ENCODE measurements around the gene UPF1.

The UPF1 gene

DNA sequence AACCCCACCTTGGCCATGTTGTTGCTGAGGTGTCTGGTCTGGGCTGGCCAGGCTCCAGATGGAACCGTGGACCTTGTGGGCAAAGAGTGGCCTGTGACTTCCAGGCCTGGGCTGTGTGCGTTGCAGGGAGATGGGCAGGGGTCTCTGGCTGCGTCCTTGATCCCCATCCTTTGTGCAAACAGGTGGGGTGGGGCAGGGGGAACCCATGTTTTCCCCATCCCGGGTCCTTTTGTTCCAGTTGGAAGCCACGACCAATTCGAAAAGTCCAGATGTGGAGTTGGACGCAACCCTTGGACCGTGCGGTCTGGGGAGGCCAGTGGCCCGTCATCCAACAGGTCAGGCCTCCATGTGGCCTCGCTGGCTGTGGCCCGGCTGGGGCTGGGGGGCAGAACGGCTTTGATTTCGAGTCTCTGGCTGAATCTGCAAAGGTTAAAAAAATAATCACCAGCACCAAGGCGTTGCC is 27.6 kb upstream of the UPF1 start:
- no peak for TF ChIP-seq EZH2phosphoT487 (IDR thresholded peaks at IDR 0.05; ENCODE audit: low read length)
- no peak for TF ChIP-seq EZH2 (optimal IDR thresholded peaks at IDR 0.05; ENCODE audit: low read depth, low read length)
- TF ChIP-seq, protein P1, sequence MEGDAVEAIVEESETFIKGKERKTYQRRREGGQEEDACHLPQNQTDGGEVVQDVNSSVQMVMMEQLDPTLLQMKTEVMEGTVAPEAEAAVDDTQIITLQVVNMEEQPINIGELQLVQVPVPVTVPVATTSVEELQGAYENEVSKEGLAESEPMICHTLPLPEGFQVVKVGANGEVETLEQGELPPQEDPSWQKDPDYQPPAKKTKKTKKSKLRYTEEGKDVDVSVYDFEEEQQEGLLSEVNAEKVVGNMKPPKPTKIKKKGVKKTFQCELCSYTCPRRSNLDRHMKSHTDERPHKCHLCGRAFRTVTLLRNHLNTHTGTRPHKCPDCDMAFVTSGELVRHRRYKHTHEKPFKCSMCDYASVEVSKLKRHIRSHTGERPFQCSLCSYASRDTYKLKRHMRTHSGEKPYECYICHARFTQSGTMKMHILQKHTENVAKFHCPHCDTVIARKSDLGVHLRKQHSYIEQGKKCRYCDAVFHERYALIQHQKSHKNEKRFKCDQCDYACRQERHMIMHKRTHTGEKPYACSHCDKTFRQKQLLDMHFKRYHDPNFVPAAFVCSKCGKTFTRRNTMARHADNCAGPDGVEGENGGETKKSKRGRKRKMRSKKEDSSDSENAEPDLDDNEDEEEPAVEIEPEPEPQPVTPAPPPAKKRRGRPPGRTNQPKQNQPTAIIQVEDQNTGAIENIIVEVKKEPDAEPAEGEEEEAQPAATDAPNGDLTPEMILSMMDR (IDR thresholded peaks at IDR 0.05; ENCODE audit: low read length) = no peak
- no peaks in the 10 kb centered on the region for H4K20me1 ChIP-seq (ENCODE audit: insufficient read depth, low read length)
- no peak overlapping the region for H3K27ac ChIP-seq (ENCODE audit: low read length)

DNA sequence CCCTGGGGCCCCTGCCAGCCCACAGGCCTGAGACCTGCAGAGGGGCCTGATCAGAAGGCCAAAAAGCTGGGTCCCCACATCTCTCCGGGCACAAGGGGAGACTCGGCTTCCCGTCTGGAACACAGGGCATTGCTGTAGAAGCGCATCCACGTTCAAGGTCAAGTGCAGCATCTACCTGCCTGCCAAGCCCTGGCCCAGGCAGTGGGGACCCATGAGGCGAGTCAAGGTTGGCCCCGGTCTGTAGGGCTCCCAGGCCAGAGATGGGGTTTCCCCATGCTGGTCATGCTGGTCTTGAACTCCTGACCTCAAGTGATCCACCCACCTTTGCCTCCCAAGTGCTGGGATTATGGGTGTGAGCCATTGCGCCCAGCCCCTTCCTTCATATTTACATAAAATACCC is 27.1 kb upstream of the UPF1 start:
- H3K27me3 ChIP-seq (replicated peaks; ENCODE audit: insufficient read depth, low read length) = peaks cover 70% of the 10 kb centered on the region
- no peaks in the 10 kb centered on the region for H3K36me3 ChIP-seq (replicated peaks; ENCODE audit: insufficient read depth, low read length)
- no peak overlapping the region for H3K4me3 ChIP-seq (ENCODE audit: low read length)
- no peak for DNase-seq
- H3K4me1 ChIP-seq (ENCODE audit: low read length) = no peaks in the 10 kb centered on the region
- no peaks in the 10 kb centered on the region for H3K9me2 ChIP-seq (replicated peaks; ENCODE audit: insufficient read depth, low read length)
- H3F3A ChIP-seq (ENCODE audit: insufficient read depth, low read length) = no peaks in the 10 kb centered on the region
- H2AFZ ChIP-seq (ENCODE audit: low read length) = no peak overlapping the region
- H3K9me3 ChIP-seq (replicated peaks; ENCODE audit: insufficient read depth, low read length) = no peaks in the 10 kb centered on the region
- H3K27ac ChIP-seq (ENCODE audit: low read length) = no peak overlapping the region
- H4K20me1 ChIP-seq (ENCODE audit: insufficient read depth, low read length) = no peaks in the 10 kb centered on the region
- no peak for TF ChIP-seq EZH2 (optimal IDR thresholded peaks at IDR 0.05; ENCODE audit: low read depth, low read length)
- TF ChIP-seq, protein P1 (IDR thresholded peaks at IDR 0.05; ENCODE audit: low read length) = no peak
- no peak for TF ChIP-seq EZH2phosphoT487 (IDR thresholded peaks at IDR 0.05; ENCODE audit: low read length)
- H3K4me2 ChIP-seq (ENCODE audit: low read depth, low read length) = no peak overlapping the region
- H3K9ac ChIP-seq (ENCODE audit: low read length) = no peak overlapping the region
- no peaks in the 10 kb centered on the region for H3K79me2 ChIP-seq (ENCODE audit: low read length)

More for the DNA sequence above, 27.6 kb upstream of the UPF1 start:
- H3K4me2 ChIP-seq (ENCODE audit: low read depth, low read length) = no peak overlapping the region
- H3K9me2 ChIP-seq (replicated peaks; ENCODE audit: insufficient read depth, low read length) = no peaks in the 10 kb centered on the region
- no peak overlapping the region for H2AFZ ChIP-seq (ENCODE audit: low read length)
- H3K9me3 ChIP-seq (replicated peaks; ENCODE audit: insufficient read depth, low read length) = no peaks in the 10 kb centered on the region
- H3K36me3 ChIP-seq (replicated peaks; ENCODE audit: insufficient read depth, low read length) = no peaks in the 10 kb centered on the region
- H3K9ac ChIP-seq (ENCODE audit: low read length) = no peak overlapping the region
- no peak overlapping the region for H3K4me3 ChIP-seq (ENCODE audit: low read length)
- H3F3A ChIP-seq (ENCODE audit: insufficient read depth, low read length) = no peaks in the 10 kb centered on the region
- no peaks in the 10 kb centered on the region for H3K79me2 ChIP-seq (ENCODE audit: low read length)
- no peaks in the 10 kb centered on the region for H3K4me1 ChIP-seq (ENCODE audit: low read length)
- DNase-seq = no peak
- H3K27me3 ChIP-seq (replicated peaks; ENCODE audit: insufficient read depth, low read length) = peaks cover 68% of the 10 kb centered on the region

DNA sequence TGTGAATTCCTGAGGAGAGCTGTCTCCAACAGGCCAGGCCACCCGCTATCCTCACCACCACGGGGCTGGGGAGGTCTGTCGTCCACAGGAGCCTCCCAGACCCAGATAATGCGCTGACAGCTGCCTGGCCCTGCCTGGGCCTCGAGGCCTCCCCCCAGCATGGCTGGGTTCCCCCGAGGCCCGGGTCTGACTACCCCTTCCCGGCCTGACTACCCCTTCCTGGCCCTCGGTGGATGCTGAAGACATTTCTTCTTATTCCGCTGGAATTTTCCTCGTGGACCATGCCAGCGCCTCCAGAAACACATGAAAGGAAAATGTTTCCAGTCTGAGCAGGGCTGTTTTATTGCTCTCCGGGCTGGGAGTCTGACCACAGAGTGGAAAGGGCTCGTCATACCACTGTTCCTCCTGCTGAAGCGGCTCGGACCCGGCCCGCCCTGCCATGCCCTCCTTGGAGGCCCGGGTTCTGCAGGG is 23.9 kb upstream of the UPF1 start:
- TF ChIP-seq, protein P1 (IDR thresholded peaks at IDR 0.05; ENCODE audit: low read length) = no peak
- TF ChIP-seq EZH2 (optimal IDR thresholded peaks at IDR 0.05; ENCODE audit: low read depth, low read length) (no peak), EZH2phosphoT487 (IDR thresholded peaks at IDR 0.05; ENCODE audit: low read length) (no peak)
- Histone ChIP-seq H3K9me3 (replicated peaks; ENCODE audit: insufficient read depth, low read length) (no peaks in the 10 kb centered on the region), H2AFZ (ENCODE audit: low read length) (no peak overlapping the region), H3K4me1 (ENCODE audit: low read length) (no peaks in the 10 kb centered on the region), H3K9ac (ENCODE audit: low read length) (no peak overlapping the region), H3F3A (ENCODE audit: insufficient read depth, low read length) (no peaks in the 10 kb centered on the region), H3K4me2 (ENCODE audit: low read depth, low read length) (no peak overlapping the region), H3K4me3 (ENCODE audit: low read length) (no peak overlapping the region), H3K27ac (ENCODE audit: low read length) (no peak overlapping the region), H3K27me3 (replicated peaks; ENCODE audit: insufficient read depth, low read length) (peaks cover 57% of the 10 kb centered on the region), H3K79me2 (ENCODE audit: low read length) (no peaks in the 10 kb centered on the region), H4K20me1 (ENCODE audit: insufficient read depth, low read length) (no peaks in the 10 kb centered on the region), H3K36me3 (replicated peaks; ENCODE audit: insufficient read depth, low read length) (no peaks in the 10 kb centered on the region), H3K9me2 (replicated peaks; ENCODE audit: insufficient read depth, low read length) (no peaks in the 10 kb centered on the region)
- no peak for DNase-seq
